ENCODE data around the gene DIO3.

- TF ChIP-seq CTCF (IDR thresholded peaks at IDR 0.05): no peak
- no peak for TF ChIP-seq POLR2A (IDR thresholded peaks at IDR 0.05)
These were observed 21.9 kb downstream of the DIO3 start for GRCh38 chr14:101583006-101583714.
